Raji (cell line): Measurements from ENCODE around the gene COQ8B.

Experiments used
- POLR2A ChIP-seq: IDR thresholded peaks from 2 replicates; pipeline ENCODE4 v1.6.1; 2011; ENCODE audit warnings: low read depth, low read length, control low read depth; ENCODE audit not compliant: insufficient read depth

COQ8B gene

DNA sequence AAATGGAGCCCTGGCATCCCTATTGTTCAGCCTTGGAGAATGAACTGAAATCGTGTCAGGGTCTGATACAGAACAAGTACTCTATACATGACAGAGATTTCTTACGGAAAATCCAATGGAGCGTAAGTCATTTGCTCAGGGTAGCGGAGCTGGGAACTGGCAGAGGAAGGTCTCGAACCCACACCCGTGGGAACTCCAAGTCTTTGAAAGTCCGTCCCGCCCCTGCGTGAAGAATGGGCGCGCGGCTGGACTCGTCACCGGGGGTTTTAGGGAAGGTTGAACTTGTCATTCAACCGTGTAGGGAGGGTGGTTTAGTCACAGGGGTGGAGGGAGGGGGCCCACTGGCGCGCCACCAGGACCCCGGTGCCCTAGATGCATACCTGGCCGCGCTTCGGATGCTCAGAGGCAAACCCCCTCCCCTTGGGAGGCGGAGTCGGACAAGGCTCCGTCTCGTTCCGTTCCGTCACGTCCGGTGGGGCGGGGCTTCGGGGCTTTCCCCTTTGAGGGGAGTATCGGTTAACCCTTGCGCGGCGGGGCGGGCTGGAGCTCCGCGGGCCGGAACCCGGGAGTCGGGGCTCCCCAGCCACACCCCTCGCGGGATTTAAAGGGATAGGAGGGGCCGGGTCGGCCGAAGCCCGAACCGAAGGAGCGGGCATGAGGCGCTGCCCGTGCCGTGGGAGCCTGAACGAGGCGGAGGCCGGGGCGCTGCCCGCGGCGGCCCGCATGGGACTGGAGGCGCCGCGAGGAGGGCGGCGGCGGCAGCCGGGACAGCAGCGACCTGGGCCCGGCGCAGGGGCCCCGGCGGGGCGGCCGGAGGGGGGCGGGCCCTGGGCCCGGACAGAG, at the start of gene COQ8B, which contains the start of gene ITPKC:
Gene COQ8B, minus strand, starts transcription at position 405 of the 843 bp plus-strand sequence. CDS start 2,254 bp downstream, outside the sequence.
Gene ITPKC, plus strand, starts transcription at position 631 of the 843 bp plus-strand sequence. Its CDS starts 24 bp downstream, at position 655.
- peak; percentile 61; the same call in 1 of the 2 replicates for TF ChIP-seq POLR2A

DNA sequence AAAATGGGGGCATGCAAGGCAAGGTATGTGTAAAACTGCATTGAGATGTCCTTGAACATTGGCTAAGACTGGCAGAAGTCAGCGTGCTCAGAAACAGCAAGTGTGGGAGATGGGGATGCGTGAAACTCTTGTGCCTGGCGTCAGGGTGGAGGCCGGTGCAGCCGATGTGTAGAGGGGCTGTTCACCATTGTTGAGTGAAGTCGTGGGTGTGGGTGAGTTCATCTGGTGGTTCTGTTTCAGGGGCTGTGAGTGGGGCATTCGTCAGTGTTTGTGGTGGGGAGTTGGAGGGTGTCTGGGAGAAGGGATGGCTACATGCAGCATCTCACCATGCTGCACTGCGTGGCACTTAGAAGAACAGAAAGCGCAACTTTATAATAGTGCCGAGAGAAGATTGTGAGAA, 47.3 kb upstream of the COQ8B start:
- TF ChIP-seq POLR2A: no peak

DNA sequence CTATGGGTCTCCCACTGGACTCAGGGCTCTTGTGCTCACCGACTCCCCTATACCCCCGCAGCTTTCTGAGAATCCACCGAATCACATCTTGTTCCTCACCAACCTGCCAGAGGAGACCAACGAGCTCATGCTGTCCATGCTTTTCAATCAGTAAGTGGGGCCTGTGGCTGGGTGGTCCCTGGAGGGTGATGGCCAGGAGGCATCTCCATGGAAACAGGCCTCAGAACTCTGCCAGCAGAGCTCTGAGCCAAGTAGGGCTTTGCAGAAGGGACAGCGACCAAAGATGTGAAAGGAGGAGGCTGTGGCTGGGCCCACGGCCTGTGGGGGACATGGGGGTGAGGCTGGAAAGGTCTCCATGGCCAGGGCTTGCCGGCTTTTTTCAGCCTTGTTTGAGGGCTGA, 46.8 kb upstream of the COQ8B start:
- no peak for TF ChIP-seq POLR2A

DNA sequence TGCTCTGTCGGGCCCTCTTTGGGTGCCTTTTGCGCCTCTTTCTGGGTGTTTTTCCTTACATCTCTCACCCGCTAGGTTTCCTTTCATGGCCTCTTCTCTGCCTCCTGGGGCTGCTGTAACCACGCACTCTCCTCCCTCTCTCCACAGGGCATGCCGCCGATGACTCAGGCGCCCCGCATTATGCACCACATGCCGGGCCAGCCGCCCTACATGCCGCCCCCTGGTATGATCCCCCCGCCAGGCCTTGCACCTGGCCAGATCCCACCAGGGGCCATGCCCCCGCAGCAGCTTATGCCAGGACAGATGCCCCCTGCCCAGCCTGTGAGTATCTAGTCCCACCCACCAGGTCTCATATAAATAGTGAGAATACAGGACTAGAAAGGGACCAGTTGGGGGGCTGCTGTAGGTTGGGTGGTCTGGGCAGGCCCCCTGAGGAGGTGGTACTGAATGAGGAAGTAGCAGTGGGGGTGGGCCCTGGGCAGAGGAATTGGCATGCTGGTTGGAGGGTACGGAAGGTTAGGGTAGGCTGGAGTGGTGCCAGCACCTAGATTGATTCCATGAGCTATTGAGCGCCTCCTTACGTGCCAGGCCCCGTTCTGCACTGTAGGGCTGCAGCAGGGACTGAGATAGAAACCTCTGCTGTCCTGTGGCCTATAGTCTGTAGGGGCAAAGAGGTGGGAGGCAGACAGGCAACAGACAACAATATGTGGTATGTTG, 46.2 kb upstream of the COQ8B start:
- TF ChIP-seq POLR2A: no peak

DNA sequence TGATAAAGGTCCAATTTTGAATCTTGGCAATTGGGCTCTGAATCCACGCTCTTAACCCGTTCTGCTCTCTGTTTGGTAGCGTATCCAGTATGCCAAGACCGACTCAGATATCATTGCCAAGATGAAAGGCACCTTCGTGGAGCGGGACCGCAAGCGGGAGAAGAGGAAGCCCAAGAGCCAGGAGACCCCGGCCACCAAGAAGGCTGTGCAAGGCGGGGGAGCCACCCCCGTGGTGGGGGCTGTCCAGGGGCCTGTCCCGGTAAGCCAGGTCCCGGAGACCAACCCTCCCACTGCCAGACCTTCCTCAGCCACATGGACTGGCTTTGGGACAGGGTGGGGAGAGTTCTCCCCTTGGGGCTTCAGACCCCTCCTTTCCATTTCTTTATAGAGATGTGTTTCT, 42.7 kb upstream of the COQ8B start:
- no peak for TF ChIP-seq POLR2A

DNA sequence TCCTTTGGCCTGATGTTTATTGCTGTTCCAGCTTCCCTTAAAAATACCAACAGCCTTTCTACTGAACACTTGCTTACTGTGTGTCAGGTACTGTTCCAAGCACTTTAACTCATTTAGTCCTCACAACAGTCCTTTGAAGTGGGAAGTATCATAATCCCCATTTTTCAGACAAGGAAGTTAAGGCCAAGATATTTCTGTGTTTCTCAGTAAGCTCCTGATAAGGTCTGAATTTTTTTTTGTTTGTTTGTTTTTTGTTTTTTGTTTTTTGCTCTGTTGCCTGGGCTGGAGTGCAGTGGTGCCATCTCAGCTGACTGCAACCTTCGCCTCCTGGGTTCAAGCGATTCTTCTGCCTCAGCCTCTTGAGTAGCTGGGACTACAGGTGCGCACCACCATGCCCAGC, 41.8 kb upstream of the COQ8B start:
- no peak for TF ChIP-seq POLR2A

DNA sequence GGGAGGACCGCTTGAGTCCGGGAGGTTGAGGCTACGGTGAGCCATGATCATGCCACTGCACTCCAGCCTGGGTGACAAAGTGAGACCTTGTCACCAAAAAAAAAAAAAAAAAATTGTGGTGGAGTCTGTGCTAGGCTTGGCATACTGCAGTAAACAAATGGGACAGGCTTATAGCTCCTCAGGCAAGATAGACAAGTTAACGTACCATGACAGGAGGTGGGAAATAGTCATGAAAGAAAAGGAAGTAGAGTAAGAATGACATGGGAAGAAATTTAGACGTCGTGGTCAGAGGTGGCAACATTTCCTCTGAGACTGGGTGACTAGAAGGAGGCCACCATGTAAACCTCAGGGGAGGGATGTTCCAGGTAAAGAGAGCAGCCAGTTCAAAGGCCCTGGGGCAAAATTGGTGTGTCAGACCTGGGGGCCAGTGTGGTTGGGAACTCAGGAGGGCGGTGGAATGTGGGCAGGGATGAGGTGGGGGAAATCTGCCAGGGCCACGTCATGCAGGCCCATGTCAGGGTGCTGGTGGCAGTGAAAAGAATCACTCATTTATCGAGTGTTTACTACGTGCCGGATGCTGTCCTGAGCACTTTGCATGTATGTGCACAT, 39.9 kb upstream of the COQ8B start:
- no peak for TF ChIP-seq POLR2A

DNA sequence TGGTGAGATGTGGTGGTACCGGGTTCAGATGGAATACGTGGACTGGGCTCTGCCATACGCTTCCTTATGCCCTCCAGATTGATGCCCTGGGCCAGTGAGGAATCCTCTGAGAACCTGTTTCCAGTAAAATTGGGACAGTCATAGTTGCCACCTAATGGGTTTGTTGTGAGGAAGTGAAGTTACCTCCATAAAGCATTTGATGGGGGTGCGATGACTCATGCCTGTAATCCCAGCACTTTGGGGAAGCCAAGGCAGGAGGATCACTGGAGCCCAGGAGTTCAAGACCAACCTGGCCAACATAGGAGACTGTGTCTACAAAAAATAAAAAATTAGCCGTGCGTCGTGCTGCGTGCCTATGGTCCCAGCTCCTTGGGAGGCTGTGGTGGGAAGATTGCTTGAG, 39.1 kb upstream of the COQ8B start:
- no peak for TF ChIP-seq POLR2A

DNA sequence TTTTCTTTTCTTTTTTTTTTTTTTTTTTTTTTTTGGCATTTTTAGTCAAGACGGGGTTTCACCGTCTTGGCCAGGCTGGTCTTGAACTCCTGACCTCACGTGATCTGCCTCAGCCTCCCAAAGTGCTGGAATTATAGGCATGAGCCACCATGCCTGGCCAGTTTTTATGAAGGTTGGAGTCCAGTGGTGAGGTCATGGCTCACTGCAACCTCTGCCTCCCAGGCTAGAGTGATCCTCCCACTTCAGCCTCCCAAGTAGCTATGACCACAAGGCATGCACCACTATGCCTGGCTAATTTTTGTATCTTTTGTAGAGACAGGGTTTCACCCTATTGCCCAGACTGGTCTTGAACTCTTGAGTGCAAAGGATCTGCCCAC, 38.5 kb upstream of the COQ8B start:
- TF ChIP-seq POLR2A: no peak

DNA sequence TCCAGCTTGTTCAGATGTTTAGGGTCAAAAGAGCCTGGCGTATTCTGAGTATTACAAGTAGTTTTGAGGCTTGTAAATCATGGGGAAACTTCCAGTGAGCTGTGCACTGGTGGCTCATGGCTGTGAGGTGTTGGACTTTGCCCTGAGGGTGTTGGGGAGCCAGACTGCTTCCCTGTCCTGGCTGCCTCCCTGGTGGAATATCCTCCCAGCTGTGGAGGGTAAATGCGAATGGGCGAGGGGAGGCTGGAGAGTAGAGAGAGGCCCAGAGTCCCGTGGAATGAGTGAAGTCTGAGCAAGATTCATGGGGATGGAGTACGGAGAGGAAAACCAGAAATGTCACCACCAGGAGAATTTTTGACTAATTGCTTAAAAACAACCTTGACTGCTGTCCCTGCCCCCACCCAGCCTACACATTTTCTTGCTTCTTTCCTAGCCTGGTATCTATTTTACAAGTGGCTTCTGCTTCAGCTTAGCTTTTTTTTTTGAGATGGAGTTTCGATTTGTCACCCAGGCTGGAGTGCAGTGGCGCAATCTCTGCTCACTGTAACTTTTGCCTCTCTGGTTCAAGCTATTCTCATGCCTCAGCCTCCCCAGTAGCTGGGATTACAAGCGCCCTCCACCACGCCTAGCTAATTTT, 38.0 kb upstream of the COQ8B start:
- no peak for TF ChIP-seq POLR2A

DNA sequence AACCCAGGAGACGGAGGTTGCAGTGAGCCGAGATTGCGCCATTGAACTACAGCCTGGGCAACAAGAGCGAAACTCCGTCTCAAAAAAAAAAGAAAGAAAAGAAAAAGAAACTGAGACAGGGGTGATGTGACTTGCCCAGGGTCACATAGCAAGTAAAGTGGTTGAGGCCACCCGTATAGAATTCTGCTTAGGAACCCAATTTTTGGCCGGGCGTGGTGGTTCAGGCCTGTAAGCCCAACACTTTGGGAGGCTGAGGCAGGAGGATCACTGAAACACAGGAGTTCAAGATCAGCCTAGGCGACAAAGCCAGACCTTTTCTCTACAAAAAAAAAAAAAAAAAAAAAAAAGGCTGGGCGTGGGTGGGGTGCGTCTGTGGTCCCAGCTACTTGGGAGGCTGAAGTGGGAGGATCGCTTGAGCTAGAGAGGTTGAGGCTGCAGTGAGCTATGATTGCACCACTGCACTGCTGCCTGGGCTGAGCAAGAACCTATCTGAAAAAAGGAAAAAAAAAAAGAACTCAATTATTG, 35.6 kb upstream of the COQ8B start:
- TF ChIP-seq POLR2A: no peak

DNA sequence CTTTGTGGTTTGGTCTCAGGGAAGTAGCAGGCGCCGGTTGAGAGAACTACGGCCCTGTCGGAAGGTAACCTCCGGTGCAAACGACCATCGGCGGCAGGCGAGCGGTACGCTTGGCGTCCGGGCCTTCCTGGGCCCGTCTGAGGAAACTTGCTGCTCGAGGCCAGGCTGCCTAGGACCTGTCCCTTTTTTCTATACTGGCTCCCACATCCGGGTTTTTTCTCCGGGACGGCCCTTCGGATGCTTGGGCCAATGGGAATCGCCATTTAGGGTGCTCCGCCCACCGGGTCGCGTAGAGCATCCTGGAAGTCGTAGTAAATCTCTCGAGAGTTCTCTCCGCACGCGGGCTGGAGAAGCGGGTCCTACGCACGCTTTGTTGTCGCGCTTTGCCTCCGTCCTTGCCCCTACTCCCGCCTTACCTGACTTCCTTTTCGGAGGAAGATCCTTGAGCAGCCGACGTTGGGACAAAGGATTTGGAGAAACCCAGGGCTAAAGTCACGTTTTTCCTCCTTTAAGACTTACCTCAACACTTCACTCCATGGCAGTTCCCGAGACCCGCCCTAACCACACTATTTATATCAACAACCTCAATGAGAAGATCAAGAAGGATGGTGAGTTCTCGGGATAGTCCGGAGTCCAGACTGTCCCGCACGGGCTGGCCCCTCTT, 34.3 kb upstream of the COQ8B start, which contains the start of gene SNRPA:
Gene SNRPA, plus strand, starts transcription at position 330 of the 664 bp plus-strand sequence. Its CDS starts 206 bp downstream, at position 536.
- peak; percentile 58; the same call in 1 of the 2 replicates for TF ChIP-seq POLR2A

DNA sequence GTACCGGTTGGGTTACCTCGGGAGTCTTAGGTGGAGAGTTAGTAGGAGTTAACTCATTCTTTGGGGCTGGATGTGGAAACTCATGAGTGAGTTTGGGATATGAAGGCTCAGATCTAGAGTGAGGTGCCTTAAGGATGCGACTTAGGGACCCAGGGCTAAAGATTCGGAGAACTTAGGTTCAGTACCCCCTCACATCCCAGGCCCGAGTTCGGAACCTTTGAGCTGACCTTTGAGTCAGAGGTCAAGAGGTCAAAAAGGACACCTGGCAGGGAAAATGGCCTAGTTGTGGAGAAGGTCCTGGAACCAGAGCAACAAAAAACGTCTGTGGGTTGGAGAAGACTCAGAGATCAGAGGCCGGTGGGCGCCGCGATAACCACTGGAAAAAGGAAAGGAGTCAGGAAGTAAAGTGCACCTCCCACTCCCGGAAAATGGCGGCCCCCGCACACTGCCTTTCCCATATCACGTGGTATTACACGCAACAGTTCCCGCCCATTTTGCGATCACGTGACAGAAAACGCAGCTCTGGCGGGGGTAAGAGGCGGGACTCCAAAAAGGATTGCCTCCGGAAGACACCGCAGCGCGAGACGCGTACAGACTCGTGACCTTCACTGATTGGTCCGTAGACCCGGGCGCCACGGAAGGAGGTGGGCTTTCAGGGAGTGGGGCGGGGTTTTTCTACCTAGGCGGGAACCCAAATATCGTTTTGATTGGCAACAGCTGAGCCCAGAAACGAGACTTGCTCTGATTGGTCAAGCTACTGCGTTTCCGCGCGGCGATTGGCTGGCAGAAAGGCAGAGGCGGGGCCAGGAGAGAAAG, 33.6 kb upstream of the COQ8B start, which contains the start of gene ACTMAP:
Gene ACTMAP, minus strand, starts transcription at position 420 of the 816 bp plus-strand sequence. CDS start 674 bp downstream, outside the sequence.
- TF ChIP-seq POLR2A: peak; percentile 40; the same call in 1 of the 2 replicates
